Upper lobe of left lung (tissue), 6 donors: Measurements from ENCODE around the gene RGS4. TPM values are rescaled to one million over a fixed set of nuclear protein-coding genes. Genes with fewer than 3 reads are reported as not detected.

Experiments
- ATAC-seq, 2 donors: fragments of 200-7000 bp; cut with Tn5 transposase; one replicate each; pipeline ENCODE4 v1.9.1; 2022; ENCODE audit warnings: mild to moderate bottlenecking in 2 of 2, moderate library complexity in 2 of 2; ENCODE audit not compliant: low FRiP score in 2 of 2
- DNase-seq, 2 donors: peaks; one replicate each; pipeline ENCODE4 v3.0.0-alpha.2; 2019 to 2020
- H3K27ac ChIP-seq, 4 donors: fragments of 200-600 bp; sonication (generic); one replicate each; pipeline ENCODE4 v1.5.1; 2016 to 2019
- H3K27me3 ChIP-seq, 4 donors: fragments of 200-600 bp; sonication (generic); one replicate each; pipeline ENCODE4 v1.5.1; 2017 to 2019
- H3K36me3 ChIP-seq, 4 donors: fragments of 200-600 bp; sonication (generic); one replicate each; pipeline ENCODE4 v1.5.1; 2016 to 2019
- H3K4me1 ChIP-seq, 4 donors: fragments of 200-600 bp; sonication (generic); one replicate each; pipeline ENCODE4 v1.5.1; 2018 to 2019
- H3K4me3 ChIP-seq, 4 donors: fragments of 200-600 bp; sonication (generic); one replicate each; pipeline ENCODE4 v1.5.1; 2017 to 2019; ENCODE audit warnings: mild to moderate bottlenecking in 2 of 4, moderate library complexity in 1 of 4
- H3K9me3 ChIP-seq, 4 donors: fragments of 200-600 bp; sonication (generic); one replicate each; pipeline ENCODE4 v1.5.1; 2018 to 2019
- CTCF ChIP-seq, 6 experiments: fragments of 450-650 bp in 4 of 6; fragments of 200-600 bp in 2 of 6; sonication (generic) in 2 of 6; IDR thresholded peaks; one replicate each; pipeline ENCODE4 v1.5.1; 2016 to 2019; ENCODE audit warnings: antibody characterized with exemption in 6 of 6
- EP300 ChIP-seq, 4 donors: sonication (generic); formaldehyde crosslinking; IDR thresholded peaks; one replicate each; pipeline ENCODE4 v1.5.1; 2017; ENCODE audit warnings: antibody characterized with exemption in 4 of 4, control low read depth in 2 of 4
- POLR2A ChIP-seq, 4 donors: fragments of 450-650 bp; IDR thresholded peaks; one replicate each; pipeline ENCODE4 v1.5.1; 2016 to 2017; ENCODE audit warnings: antibody characterized with exemption in 4 of 4, mild to moderate bottlenecking in 2 of 4
- POLR2AphosphoS5 ChIP-seq, 2 donors: sonication (generic); formaldehyde crosslinking; IDR thresholded peaks; one replicate each; pipeline ENCODE4 v1.5.1; 2017; ENCODE audit warnings: antibody characterized with exemption in 2 of 2
- WGBS, 2 donors: methylation state at CpG; one replicate each; pipeline ENCODE4 v1.1.5; 2017 to 2018; 5-methylcytosine and 5-hydroxymethylcytosine counted together
- total RNA-seq, 6 donors: library from RNA; depleted of rRNA in 4 of 6; stranded (reverse); fragments of >200 nt in 4 of 6; gene quantifications; one replicate each; pipeline versions ENCODE4 v1.1.0 to v1.2.1, GENCODE V29; 2016 to 2021
- donor health status: DM: no; HTN: no; CAD: no; lungs with moderate emphysema.
- donor health status: DM: no; HTN: yes; CAD: no; lungs with severe emphysema.

RGS4 gene
- total RNA-seq, 6 donors from 2014 or later: 0.30 to 2.2 (median 0.93) TPM; not detected in 2

GRCh38 chr1:163038928-163039706, 30.0 kb upstream of the RGS4 start:
- TF ChIP-seq EP300 (IDR thresholded peaks at IDR 0.05) (no peak), CTCF (IDR thresholded peaks at IDR 0.05) (no peak), POLR2A (IDR thresholded peaks at IDR 0.05) (no peak), POLR2AphosphoS5 (IDR thresholded peaks at IDR 0.05) (no peak)
- WGBS, 2 donors: 85 to 90% methylated on average over 2 of the region's 2 CpGs
- Histone ChIP-seq H3K36me3 (no peaks in the 10 kb centered on the region), H3K27ac (no peak overlapping the region), H3K4me3 (no peak overlapping the region), H3K9me3 (no peaks in the 10 kb centered on the region), H3K4me1 (no peaks in the 10 kb centered on the region), H3K27me3 (no peaks in the 10 kb centered on the region)
- ATAC-seq: no peak
- no peak for DNase-seq

GRCh38 chr1:163039707-163040093, 29.5 kb upstream of the RGS4 start:
- DNase-seq: no peak
- WGBS, 2 donors: 85 to 97% methylated on average over 2 of the region's 2 CpGs

GRCh38 chr1:163046071-163046470, 23.1 kb upstream of the RGS4 start:
- H3K27me3 ChIP-seq: no peaks in the 10 kb centered on the region
- no peak overlapping the region for H3K27ac ChIP-seq
- TF ChIP-seq EP300 (IDR thresholded peaks at IDR 0.05) (no peak), POLR2AphosphoS5 (IDR thresholded peaks at IDR 0.05) (no peak), CTCF (IDR thresholded peaks at IDR 0.05) (no peak), POLR2A (IDR thresholded peaks at IDR 0.05) (no peak)
- H3K4me1 ChIP-seq: no peaks in the 10 kb centered on the region
- no peak overlapping the region for H3K4me3 ChIP-seq
- H3K9me3 ChIP-seq: no peaks in the 10 kb centered on the region
- no peak for DNase-seq
- no peaks in the 10 kb centered on the region for H3K36me3 ChIP-seq
- ATAC-seq: no peak
- WGBS, 2 donors: 5 to 9% methylated on average over 1 of the region's 1 CpG

More at GRCh38 chr1:163039707-163040093, 29.5 kb upstream of the RGS4 start:
- Histone ChIP-seq H3K9me3 (no peaks in the 10 kb centered on the region), H3K27ac (no peak overlapping the region), H3K36me3 (no peaks in the 10 kb centered on the region), H3K4me3 (no peak overlapping the region), H3K27me3 (no peaks in the 10 kb centered on the region), H3K4me1 (no peaks in the 10 kb centered on the region)
- TF ChIP-seq CTCF (IDR thresholded peaks at IDR 0.05) (no peak), POLR2A (IDR thresholded peaks at IDR 0.05) (no peak), EP300 (IDR thresholded peaks at IDR 0.05) (no peak), POLR2AphosphoS5 (IDR thresholded peaks at IDR 0.05) (no peak)
- ATAC-seq: no peak

GRCh38 chr1:163047951-163048659, 21.1 kb upstream of the RGS4 start:
- H3K9me3 ChIP-seq: no peaks in the 10 kb centered on the region
- no peaks in the 10 kb centered on the region for H3K36me3 ChIP-seq
- TF ChIP-seq POLR2AphosphoS5 (IDR thresholded peaks at IDR 0.05) (no peak), POLR2A (IDR thresholded peaks at IDR 0.05) (no peak), EP300 (IDR thresholded peaks at IDR 0.05) (no peak), CTCF (IDR thresholded peaks at IDR 0.05) (no peak)
- H3K4me3 ChIP-seq: no peak overlapping the region
- H3K4me1 ChIP-seq: no peaks in the 10 kb centered on the region
- DNase-seq: no peak
- H3K27ac ChIP-seq: no peak overlapping the region
- no peaks in the 10 kb centered on the region for H3K27me3 ChIP-seq
- ATAC-seq: no peak
- WGBS, 2 donors: 91 to 95% methylated on average over 6 of the region's 6 CpGs
